ENCODE results near the gene FAM83C. TPM values are rescaled to one million over a fixed set of nuclear protein-coding genes. Genes with fewer than 3 reads are reported as not detected.

Gene FAM83C
- total RNA-seq, 1 experiment from 2014 or later = not detected

DNA sequence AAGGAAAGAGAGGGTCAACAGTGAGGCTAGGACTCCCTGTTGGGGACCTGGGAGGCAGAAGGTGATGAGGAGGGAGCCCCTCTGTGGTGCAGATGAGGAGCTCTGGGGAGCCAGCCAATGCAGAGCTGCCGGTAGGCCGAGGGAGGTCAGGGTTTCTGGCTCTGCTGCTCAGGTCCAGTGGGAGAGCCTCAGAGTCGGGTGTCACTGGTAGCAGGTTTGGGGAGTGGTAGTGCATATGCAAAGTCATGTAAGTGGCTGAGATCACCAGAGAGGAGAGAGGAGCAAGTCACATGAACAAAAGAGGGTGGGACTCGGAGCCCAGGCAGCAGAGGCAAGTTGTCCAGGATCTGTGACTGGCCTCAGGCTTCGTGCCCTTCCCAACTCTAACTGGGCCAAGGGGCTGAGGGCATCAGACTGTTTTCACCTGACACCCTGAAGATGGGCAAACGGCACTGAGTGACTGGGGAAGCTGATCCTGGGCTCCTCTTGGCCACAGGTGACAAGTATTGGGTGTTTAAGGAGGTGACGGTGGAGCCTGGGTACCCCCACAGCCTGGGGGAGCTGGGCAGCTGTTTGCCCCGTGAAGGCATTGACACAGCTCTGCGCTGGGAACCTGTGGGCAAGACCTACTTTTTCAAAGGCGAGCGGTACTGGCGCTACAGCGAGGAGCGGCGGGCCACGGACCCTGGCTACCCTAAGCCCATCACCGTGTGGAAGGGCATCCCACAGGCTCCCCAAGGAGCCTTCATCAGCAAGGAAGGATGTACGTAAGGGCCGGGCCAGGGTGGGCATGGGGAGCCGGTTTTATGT, 20.9 kb downstream of the FAM83C start:
- H3K27me3 ChIP-seq (ENCODE audit: insufficient read depth, low read length) = no peaks in the 10 kb centered on the region
- intact Hi-C loops (cut with micrococcal nuclease) = no loop called here
- no peak for DNase-seq (ENCODE audit: low read depth, low spot score)

More for the DNA sequence above, 20.9 kb downstream of the FAM83C start:
- Histone ChIP-seq H3K9me3 (ENCODE audit: control insufficient read depth in 1 of 2, insufficient read depth in 1 of 2, low read depth in 1 of 2, low read length in 2 of 2) (no peaks in the 10 kb centered on the region), H3K4me2 (ENCODE audit: low read length) (no peak overlapping the region), H4K20me1 (ENCODE audit: insufficient read depth) (no peaks in the 10 kb centered on the region), H3K79me2 (ENCODE audit: insufficient read depth, low read length) (peaks cover 6% of the 10 kb centered on the region; the same call in 1 of the 2 replicates), H3K9me2 (ENCODE audit: insufficient read depth) (no peaks in the 10 kb centered on the region), H3K9ac (ENCODE audit: low read length) (no peak overlapping the region), H3K4me1 (ENCODE audit: control insufficient read depth in 1 of 2, insufficient read depth in 2 of 2, low read length in 2 of 2) (peaks cover 0 to 8% of the 10 kb centered on the region in 2 experiments; a peak in 3 of 4 replicates), H2AFZ (ENCODE audit: low read depth, low read length, poor library complexity, severe bottlenecking) (no peak overlapping the region), H3K4me3 (replicated peaks in 1 of 2; ENCODE audit: low read depth in 1 of 2, low read length in 2 of 2) (no peak overlapping the region), H3K36me3 (ENCODE audit: control insufficient read depth in 1 of 2, insufficient read depth in 2 of 2, low read length in 2 of 2) (peaks cover 4 to 6% of the 10 kb centered on the region in 2 experiments; a peak in 2 of 4 replicates), H3K27ac (ENCODE audit: low read depth, low read length) (no peak overlapping the region)
- ATAC-seq = no peak
- POLR2A ChIA-PET = no interaction called here
- no TSS peak for BruUV-seq (replicated peaks)
- CTCF ChIA-PET = interaction anchor here (0.7 to 1.6 kb wide), 2 partner anchors 126 to 175 kb away, joined by 3 to 8 read pairs; no protein-coding TSS in a partner anchor
- RAD21 ChIA-PET (ENCODE audit: low non-redundant PET in 1 of 2, low total read pairs in 2 of 2, uncharacterized antibody in 2 of 2, unreplicated experiment in 2 of 2) = no interaction called here
- TF ChIP-seq SRF (IDR thresholded peaks at IDR 0.05; ENCODE audit: low read depth) (no peak), EZH2phosphoT487 (IDR thresholded peaks at IDR 0.05; ENCODE audit: borderline replicate concordance) (no peak), ZFX (IDR thresholded peaks at IDR 0.05) (no peak), YY1 (IDR thresholded peaks at IDR 0.05; ENCODE audit: extremely low read depth, insufficient replicate concordance, low read depth, low read length) (no peak), SP1 (IDR thresholded peaks at IDR 0.05; ENCODE audit: low read depth) (no peak), CEBPB (IDR thresholded peaks at IDR 0.05; ENCODE audit: low read depth) (no peak), POLR2AphosphoS5 (IDR thresholded peaks at IDR 0.05; ENCODE audit: low read depth, low read length) (no peak), SIN3A (IDR thresholded peaks at IDR 0.05; ENCODE audit: low read depth) (no peak), CBX3 (IDR thresholded peaks at IDR 0.05; ENCODE audit: low read depth) (no peak), EZH2 (IDR thresholded peaks at IDR 0.05) (no peak), RAD21 (IDR thresholded peaks at IDR 0.05; ENCODE audit: low read depth) (no peak)
- TF ChIP-seq, protein P1, sequence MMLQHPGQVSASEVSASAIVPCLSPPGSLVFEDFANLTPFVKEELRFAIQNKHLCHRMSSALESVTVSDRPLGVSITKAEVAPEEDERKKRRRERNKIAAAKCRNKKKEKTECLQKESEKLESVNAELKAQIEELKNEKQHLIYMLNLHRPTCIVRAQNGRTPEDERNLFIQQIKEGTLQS (IDR thresholded peaks at IDR 0.05) = no peak
- TF ChIP-seq, protein P2, sequence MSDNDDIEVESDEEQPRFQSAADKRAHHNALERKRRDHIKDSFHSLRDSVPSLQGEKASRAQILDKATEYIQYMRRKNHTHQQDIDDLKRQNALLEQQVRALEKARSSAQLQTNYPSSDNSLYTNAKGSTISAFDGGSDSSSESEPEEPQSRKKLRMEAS (IDR thresholded peaks at IDR 0.05) = no peak
- TF ChIP-seq, protein P3, sequence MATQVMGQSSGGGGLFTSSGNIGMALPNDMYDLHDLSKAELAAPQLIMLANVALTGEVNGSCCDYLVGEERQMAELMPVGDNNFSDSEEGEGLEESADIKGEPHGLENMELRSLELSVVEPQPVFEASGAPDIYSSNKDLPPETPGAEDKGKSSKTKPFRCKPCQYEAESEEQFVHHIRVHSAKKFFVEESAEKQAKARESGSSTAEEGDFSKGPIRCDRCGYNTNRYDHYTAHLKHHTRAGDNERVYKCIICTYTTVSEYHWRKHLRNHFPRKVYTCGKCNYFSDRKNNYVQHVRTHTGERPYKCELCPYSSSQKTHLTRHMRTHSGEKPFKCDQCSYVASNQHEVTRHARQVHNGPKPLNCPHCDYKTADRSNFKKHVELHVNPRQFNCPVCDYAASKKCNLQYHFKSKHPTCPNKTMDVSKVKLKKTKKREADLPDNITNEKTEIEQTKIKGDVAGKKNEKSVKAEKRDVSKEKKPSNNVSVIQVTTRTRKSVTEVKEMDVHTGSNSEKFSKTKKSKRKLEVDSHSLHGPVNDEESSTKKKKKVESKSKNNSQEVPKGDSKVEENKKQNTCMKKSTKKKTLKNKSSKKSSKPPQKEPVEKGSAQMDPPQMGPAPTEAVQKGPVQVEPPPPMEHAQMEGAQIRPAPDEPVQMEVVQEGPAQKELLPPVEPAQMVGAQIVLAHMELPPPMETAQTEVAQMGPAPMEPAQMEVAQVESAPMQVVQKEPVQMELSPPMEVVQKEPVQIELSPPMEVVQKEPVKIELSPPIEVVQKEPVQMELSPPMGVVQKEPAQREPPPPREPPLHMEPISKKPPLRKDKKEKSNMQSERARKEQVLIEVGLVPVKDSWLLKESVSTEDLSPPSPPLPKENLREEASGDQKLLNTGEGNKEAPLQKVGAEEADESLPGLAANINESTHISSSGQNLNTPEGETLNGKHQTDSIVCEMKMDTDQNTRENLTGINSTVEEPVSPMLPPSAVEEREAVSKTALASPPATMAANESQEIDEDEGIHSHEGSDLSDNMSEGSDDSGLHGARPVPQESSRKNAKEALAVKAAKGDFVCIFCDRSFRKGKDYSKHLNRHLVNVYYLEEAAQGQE (IDR thresholded peaks at IDR 0.05; ENCODE audit: low read depth) = no peak
- TF ChIP-seq, protein P4, sequence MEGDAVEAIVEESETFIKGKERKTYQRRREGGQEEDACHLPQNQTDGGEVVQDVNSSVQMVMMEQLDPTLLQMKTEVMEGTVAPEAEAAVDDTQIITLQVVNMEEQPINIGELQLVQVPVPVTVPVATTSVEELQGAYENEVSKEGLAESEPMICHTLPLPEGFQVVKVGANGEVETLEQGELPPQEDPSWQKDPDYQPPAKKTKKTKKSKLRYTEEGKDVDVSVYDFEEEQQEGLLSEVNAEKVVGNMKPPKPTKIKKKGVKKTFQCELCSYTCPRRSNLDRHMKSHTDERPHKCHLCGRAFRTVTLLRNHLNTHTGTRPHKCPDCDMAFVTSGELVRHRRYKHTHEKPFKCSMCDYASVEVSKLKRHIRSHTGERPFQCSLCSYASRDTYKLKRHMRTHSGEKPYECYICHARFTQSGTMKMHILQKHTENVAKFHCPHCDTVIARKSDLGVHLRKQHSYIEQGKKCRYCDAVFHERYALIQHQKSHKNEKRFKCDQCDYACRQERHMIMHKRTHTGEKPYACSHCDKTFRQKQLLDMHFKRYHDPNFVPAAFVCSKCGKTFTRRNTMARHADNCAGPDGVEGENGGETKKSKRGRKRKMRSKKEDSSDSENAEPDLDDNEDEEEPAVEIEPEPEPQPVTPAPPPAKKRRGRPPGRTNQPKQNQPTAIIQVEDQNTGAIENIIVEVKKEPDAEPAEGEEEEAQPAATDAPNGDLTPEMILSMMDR (IDR thresholded peaks at IDR 0.05 in 2 of 3, conservative IDR thresholded peaks at IDR 0.05 in 1 of 3; ENCODE audit: borderline replicate concordance in 1 of 3, insufficient read depth in 1 of 3, low read depth in 2 of 3, low read length in 2 of 3) = no peak
- TF ChIP-seq, protein P5, sequence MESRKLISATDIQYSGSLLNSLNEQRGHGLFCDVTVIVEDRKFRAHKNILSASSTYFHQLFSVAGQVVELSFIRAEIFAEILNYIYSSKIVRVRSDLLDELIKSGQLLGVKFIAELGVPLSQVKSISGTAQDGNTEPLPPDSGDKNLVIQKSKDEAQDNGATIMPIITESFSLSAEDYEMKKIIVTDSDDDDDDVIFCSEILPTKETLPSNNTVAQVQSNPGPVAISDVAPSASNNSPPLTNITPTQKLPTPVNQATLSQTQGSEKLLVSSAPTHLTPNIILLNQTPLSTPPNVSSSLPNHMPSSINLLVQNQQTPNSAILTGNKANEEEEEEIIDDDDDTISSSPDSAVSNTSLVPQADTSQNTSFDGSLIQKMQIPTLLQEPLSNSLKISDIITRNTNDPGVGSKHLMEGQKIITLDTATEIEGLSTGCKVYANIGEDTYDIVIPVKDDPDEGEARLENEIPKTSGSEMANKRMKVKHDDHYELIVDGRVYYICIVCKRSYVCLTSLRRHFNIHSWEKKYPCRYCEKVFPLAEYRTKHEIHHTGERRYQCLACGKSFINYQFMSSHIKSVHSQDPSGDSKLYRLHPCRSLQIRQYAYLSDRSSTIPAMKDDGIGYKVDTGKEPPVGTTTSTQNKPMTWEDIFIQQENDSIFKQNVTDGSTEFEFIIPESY (IDR thresholded peaks at IDR 0.05; ENCODE audit: extremely low read depth, insufficient replicate concordance, low read length) = no peak
